ENCODE results near the gene LIMS1.
"Not testable (repeated sequence)": the region's sequence is repeated elsewhere in the genome, so short reads cannot be mapped to it uniquely, and the experiment has no call there.

GRCh38 chr2:108525258-108525657 lies 9.0 kb upstream of the LIMS1 start:
- TF ChIP-seq CTCF (IDR thresholded peaks at IDR 0.05; ENCODE audit: extremely low read depth in 1 of 2, insufficient read depth in 1 of 2, low read depth in 1 of 2, low read length in 2 of 2); EZH2 (IDR thresholded peaks at IDR 0.05; ENCODE audit: borderline replicate concordance, low read depth, low read length, severe bottlenecking); POLR2AphosphoS5 (IDR thresholded peaks at IDR 0.05; ENCODE audit: insufficient read depth, low read depth, low read length); MAX (IDR thresholded peaks at IDR 0.05; ENCODE audit: insufficient read depth, insufficient read length); POLR2A (IDR thresholded peaks at IDR 0.05; ENCODE audit: low read depth, low read length); FOS (IDR thresholded peaks at IDR 0.05; ENCODE audit: borderline replicate concordance, insufficient read depth, low read length); MYC (IDR thresholded peaks at IDR 0.05; ENCODE audit: low read depth, low read length): not testable (repeated sequence)

Data from endothelial cell of umbilical vein (primary cell).